Activated T-helper 2 cell treated with anti-CD3 and anti-CD28 coated beads, Interferon-gamma antibody, Interleukin-2, Interleukin-4, amounts not matched to agents 10 μg/mL and 5 μg/mL and 100 μg/mL, durations not matched to agents 14 hours and 24 hours and 36 hours (primary cell): ENCODE results near the gene NGEF. TPM values are rescaled to one million over a fixed set of nuclear protein-coding genes. Genes with fewer than 3 reads are reported as not detected.

ENCODE experiments used
- DNase-seq: peaks from one replicate; pipeline ENCODE4 v3.0.0; 2021; ENCODE audit warnings: low spot score
- H3K27ac Mint-ChIP-seq: one replicate; pipeline ENCODE4 v1.8.0; 2021; ENCODE audit warnings: mixed read lengths
- H3K27me3 Mint-ChIP-seq: one replicate; pipeline ENCODE4 v1.8.0; 2021; ENCODE audit warnings: low read depth, mixed read lengths
- H3K36me3 Mint-ChIP-seq: one replicate; pipeline ENCODE4 v1.8.0; 2021; ENCODE audit warnings: low read depth, mixed read lengths
- H3K4me1 Mint-ChIP-seq: one replicate; pipeline ENCODE4 v1.8.0; 2021; ENCODE audit warnings: low read depth, mixed read lengths
- H3K4me3 Mint-ChIP-seq: one replicate; pipeline ENCODE4 v1.8.0; 2021; ENCODE audit warnings: low read depth, mild to moderate bottlenecking, moderate library complexity, mixed read lengths
- H3K9me3 Mint-ChIP-seq: one replicate; pipeline ENCODE4 v1.8.0; 2021; ENCODE audit warnings: mixed read lengths
- intact Hi-C: fragments of 100-400 bp; cut with micrococcal nuclease; formaldehyde crosslinking; loops from one replicate; pipeline ENCODE4 v1.15.1; 2023
- total RNA-seq: library from RNA; stranded (reverse); gene quantifications from 2 replicates; pipeline ENCODE4 v1.2.3, GENCODE V29; 2022

NGEF gene
- total RNA-seq, 1 donor from 2014 or later: 2.5 TPM

GRCh38 chr2:232997749-232998665, 15.0 kb downstream of the NGEF start:
- H3K27me3 Mint-ChIP-seq: peaks cover 1% of the 10 kb centered on the region
- no peaks in the 10 kb centered on the region for H3K36me3 Mint-ChIP-seq
- DNase-seq: no peak
- intact Hi-C loops: no loop called here
- no peak overlapping the region for H3K4me3 Mint-ChIP-seq
- no peaks in the 10 kb centered on the region for H3K4me1 Mint-ChIP-seq
- H3K27ac Mint-ChIP-seq: no peak overlapping the region
- no peaks in the 10 kb centered on the region for H3K9me3 Mint-ChIP-seq

GRCh38 chr2:232994446-232994845, 18.6 kb downstream of the NGEF start:
- Mint-ChIP-seq H3K27ac (no peak overlapping the region), H3K4me1 (no peaks in the 10 kb centered on the region), H3K4me3 (no peak overlapping the region), H3K27me3 (peaks cover 12% of the 10 kb centered on the region), H3K9me3 (no peaks in the 10 kb centered on the region), H3K36me3 (no peaks in the 10 kb centered on the region)
- DNase-seq: no peak
- intact Hi-C loops: no loop called here

DNA sequence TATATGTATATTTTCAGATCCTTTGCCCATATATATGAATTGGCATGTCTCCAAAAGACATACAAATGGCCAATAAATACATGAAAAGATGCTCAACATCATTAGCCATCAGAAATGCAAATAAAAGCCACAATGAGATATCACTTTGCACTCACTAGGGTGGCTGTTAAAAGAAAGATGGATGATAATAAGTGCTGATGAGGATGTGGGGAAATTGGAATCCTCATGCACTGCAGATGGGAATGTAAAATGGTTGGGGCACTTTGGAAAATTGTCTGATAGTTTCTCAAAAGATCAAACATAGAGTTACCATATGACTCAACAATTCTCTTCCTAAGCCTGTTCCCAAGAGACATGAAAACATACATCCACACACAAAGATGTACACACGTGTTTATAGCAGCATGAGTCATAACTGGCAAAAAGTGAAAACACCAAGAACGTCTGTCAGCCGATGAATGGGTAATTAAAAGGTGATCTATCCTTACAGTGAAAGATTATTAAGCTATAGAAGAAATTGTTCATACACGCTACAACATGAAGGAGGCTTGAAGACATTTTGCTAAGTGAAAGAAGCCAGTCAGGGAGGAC, 19.7 kb downstream of the NGEF start:
- H3K9me3 Mint-ChIP-seq: no peaks in the 10 kb centered on the region
- intact Hi-C loops: no loop called here
- H3K27me3 Mint-ChIP-seq: peaks cover 21% of the 10 kb centered on the region
- H3K4me1 Mint-ChIP-seq: peaks cover 2% of the 10 kb centered on the region
- no peak overlapping the region for H3K4me3 Mint-ChIP-seq
- H3K27ac Mint-ChIP-seq: no peak overlapping the region
- no peak for DNase-seq
- H3K36me3 Mint-ChIP-seq: no peaks in the 10 kb centered on the region

DNA sequence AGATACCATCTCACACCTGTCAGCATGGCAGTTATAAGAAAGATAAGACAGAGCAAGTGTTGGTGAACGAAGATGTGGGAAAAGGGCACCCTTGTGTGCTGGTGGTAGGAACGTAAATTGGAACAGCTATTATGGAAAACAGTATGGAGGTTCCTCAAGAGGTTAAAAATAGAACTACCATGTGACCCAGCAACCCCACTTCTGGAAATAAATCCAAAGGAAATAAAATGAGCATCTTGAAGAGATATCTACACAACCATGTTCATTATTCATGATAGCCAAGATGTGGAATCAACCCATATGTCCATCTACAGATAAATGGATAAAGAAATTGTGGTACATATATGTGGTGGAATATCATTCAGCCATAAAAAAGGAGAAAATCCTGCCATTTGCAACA, 26.9 kb downstream of the NGEF start:
- no peak overlapping the region for H3K27ac Mint-ChIP-seq
- no peak overlapping the region for H3K4me3 Mint-ChIP-seq
- no peaks in the 10 kb centered on the region for H3K9me3 Mint-ChIP-seq
- peaks cover 2% of the 10 kb centered on the region for H3K4me1 Mint-ChIP-seq
- intact Hi-C loops: no loop called here
- no peaks in the 10 kb centered on the region for H3K36me3 Mint-ChIP-seq
- peaks cover 21% of the 10 kb centered on the region for H3K27me3 Mint-ChIP-seq
- no peak for DNase-seq

DNA sequence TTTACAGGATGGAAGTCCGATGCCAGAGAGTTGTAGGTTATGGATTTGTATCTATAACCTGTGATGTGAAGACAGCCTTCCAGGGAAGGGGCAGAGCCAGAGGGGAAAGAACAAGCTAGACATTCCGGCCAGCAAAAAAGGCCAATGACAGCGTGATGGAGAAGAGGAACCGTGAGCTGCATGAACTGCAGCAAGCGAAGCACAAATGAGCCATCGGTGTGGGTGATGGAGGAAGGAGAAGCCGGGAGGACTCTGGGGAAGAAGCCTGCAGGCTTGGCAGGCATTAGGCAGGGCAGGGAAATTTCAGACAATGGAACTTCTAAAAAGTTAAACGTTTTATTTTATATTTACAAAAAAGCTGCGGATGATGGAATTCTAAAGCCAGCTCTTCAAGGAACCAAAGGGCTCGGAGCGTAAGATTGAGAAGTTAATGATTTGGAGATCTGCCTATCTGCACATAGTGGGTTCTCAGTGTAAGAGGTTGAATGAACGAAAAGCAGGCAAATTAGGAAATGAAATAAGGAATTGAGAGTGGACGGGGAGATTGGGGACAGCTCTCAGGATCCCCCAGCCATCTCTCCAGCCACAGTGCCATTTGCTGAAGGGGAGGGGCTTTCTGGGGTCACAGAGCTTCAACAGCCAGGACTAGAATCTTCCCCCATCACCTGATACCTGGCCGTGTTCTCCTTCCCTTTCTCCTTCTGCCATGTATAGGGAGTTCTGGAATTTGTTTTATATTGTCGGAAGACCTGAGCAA, 28.4 kb downstream of the NGEF start:
- Mint-ChIP-seq H3K4me3 (no peak overlapping the region), H3K36me3 (no peaks in the 10 kb centered on the region), H3K4me1 (peaks cover 2% of the 10 kb centered on the region), H3K9me3 (no peaks in the 10 kb centered on the region), H3K27me3 (peaks cover 16% of the 10 kb centered on the region), H3K27ac (no peak overlapping the region)
- no peak for DNase-seq
- intact Hi-C loops: no loop called here

- H3K9me3 Mint-ChIP-seq: no peaks in the 10 kb centered on the region
Observed at GRCh38 chr2:232983669-232984140, 29.4 kb downstream of the NGEF start.

GRCh38 chr2:232982926-232983668, 30.0 kb downstream of the NGEF start:
- no peaks in the 10 kb centered on the region for H3K9me3 Mint-ChIP-seq
- no peak overlapping the region for H3K4me3 Mint-ChIP-seq
- no peak overlapping the region for H3K27ac Mint-ChIP-seq
- no peaks in the 10 kb centered on the region for H3K4me1 Mint-ChIP-seq
- peaks cover 5% of the 10 kb centered on the region for H3K27me3 Mint-ChIP-seq
- intact Hi-C loops: no loop called here
- no peaks in the 10 kb centered on the region for H3K36me3 Mint-ChIP-seq
- no peak for DNase-seq

More at GRCh38 chr2:232983669-232984140, 29.4 kb downstream of the NGEF start:
- peaks cover 2% of the 10 kb centered on the region for H3K4me1 Mint-ChIP-seq
- H3K36me3 Mint-ChIP-seq: no peaks in the 10 kb centered on the region
- H3K27me3 Mint-ChIP-seq: peaks cover 9% of the 10 kb centered on the region
- H3K27ac Mint-ChIP-seq: no peak overlapping the region
- intact Hi-C loops: no loop called here
- no peak for DNase-seq
- no peak overlapping the region for H3K4me3 Mint-ChIP-seq

DNA sequence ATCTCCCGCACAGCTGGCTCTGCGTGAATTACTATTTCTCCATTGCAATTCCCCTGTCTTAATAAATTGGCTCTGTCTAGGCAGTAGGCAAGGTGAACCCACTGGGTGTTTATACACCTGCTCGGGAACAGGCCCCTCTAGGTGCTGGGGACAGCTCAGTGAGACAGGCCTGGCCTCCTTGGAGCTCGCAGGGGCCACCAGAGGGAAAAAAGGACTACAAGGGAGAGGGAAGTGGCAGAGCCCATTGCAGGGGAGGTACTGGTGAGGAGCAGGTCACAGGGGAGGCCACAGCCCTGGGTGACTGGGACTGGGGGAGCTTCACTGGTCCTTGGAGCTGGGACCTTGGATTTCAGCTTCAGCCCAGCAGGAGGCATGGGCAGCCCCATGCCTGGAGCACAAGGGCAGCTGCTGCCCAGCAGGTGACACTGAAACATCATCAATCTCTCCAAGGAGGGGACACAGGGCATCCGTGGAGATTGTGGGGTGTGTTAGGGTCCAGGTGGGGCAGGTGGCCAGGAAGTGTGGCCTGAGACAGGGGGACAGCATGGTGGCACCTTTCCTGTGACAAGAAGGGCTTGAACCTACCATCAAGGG, 31.2 kb downstream of the NGEF start:
- Mint-ChIP-seq H3K9me3 (no peaks in the 10 kb centered on the region), H3K27ac (no peak overlapping the region), H3K4me3 (no peak overlapping the region), H3K36me3 (no peaks in the 10 kb centered on the region), H3K27me3 (peaks cover 5% of the 10 kb centered on the region), H3K4me1 (no peaks in the 10 kb centered on the region)
- intact Hi-C loops: no loop called here
- no peak for DNase-seq

DNA sequence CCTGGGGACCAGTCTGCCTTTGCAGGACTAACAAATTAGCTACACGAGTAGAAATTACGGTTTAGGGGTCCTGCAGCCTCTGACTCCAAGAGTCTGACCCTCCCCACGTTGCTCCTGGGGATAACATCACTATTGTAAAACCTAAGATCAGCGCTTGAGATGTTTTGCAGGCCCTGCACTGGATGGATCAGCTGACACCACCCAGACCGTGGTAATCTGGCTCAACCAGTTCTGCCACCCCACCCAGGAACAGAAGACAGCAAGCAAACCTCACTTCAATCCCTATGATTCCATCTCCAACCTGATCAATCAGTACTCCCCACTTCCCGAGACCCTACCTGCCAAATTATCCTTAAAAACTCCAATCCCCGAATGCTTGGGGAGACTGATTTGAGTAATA, 31.7 kb downstream of the NGEF start:
- H3K27ac Mint-ChIP-seq: no peak overlapping the region
- H3K4me3 Mint-ChIP-seq: no peak overlapping the region
- DNase-seq: no peak
- H3K27me3 Mint-ChIP-seq: peaks cover 3% of the 10 kb centered on the region
- no peaks in the 10 kb centered on the region for H3K36me3 Mint-ChIP-seq
- H3K9me3 Mint-ChIP-seq: no peaks in the 10 kb centered on the region
- no peaks in the 10 kb centered on the region for H3K4me1 Mint-ChIP-seq
- intact Hi-C loops: no loop called here

DNA sequence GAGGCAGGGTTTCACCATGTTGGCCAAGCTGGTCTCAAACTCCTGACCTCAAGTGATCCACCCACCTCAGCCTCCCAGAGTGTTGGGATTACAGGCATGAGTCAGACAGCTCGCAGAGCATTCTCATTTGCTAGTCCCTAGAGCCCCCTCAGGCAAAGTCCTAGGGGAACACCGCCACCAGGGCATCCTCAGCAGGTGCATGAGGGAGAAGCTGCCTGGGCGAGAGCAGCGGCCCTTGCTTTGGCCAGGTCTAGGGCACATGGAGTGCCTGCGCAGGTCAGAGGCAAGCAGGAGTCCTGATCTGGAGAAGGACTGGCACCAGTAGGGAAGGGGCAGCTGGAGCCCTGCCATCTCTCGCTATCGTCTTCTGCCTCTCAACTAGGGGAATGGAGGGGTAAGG, 32.4 kb downstream of the NGEF start:
- Mint-ChIP-seq H3K36me3 (no peaks in the 10 kb centered on the region), H3K4me3 (no peak overlapping the region), H3K4me1 (no peaks in the 10 kb centered on the region), H3K27ac (no peak overlapping the region), H3K27me3 (peaks cover 3% of the 10 kb centered on the region), H3K9me3 (no peaks in the 10 kb centered on the region)
- intact Hi-C loops: no loop called here
- DNase-seq: no peak

GRCh38 chr2:232979871-232980461, 33.1 kb downstream of the NGEF start:
- Mint-ChIP-seq H3K36me3 (no peaks in the 10 kb centered on the region), H3K9me3 (no peaks in the 10 kb centered on the region), H3K4me3 (no peak overlapping the region), H3K27ac (no peak overlapping the region), H3K27me3 (peaks cover 3% of the 10 kb centered on the region), H3K4me1 (no peaks in the 10 kb centered on the region)
- intact Hi-C loops: no loop called here
- DNase-seq: no peak
